ENCODE measurements around the gene CDON. TPM values are rescaled to one million over a fixed set of nuclear protein-coding genes. Genes with fewer than 3 reads are reported as not detected.

CDON gene
- total and polyA plus RNA-seq, 8 donors = 0.31 to 80.8 (median 21.2) TPM

DNA sequence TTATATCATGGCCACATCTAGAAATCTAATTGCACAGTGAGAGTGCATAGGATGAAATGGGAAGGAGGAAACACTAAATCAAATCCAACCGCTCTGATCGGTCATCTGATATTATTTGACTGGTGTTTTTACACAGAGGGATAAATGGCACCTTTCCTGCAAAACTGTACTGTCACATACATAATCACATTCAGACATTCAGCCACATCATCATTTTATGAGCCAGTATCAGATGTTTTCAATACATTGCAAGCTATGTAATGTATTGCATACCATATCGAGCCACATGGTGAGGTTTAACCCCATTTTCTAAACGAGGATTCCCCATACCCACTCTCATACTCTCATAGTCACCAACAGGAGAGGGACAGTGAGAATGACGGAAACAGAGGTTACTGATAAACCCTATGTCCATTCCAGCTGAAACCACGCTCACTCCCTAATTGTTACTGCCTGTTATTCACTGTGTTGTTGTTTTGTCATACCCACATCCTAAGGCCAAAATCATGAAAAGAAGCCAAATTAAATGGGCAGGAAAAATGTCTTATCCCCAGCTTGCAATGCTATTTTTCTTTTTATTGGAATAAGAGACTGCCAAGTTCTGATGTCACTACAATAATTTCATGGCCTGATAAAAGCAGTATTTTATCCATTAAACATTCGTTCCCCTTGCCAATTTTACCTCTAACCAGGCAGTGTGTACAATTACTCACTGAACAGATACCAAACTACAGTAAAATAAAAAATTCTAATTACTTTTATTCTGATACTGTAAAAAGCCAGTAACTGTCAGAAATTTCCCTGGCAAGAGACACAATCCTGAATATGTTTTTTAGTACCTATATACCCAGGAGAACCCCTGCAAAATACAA is 9.0 kb downstream of the CDON start:
- no peak for DNase-seq
- Histone ChIP-seq H3K27me3 (peaks cover 0 to 4% (median 0%) of the 10 kb centered on the region in 3 donors), H3K4me1 (peaks cover 0 to 30% (median 11%) of the 10 kb centered on the region in 4 donors), H3K36me3 (no peaks in the 10 kb centered on the region), H3K27ac (no peak overlapping the region), H3K9me3 (no peaks in the 10 kb centered on the region), H3K4me3 (no peak overlapping the region)
- TF ChIP-seq POLR2A (IDR thresholded peaks at IDR 0.05) = no peak
- TF ChIP-seq EP300 (IDR thresholded peaks at IDR 0.05) = no peak
- TF ChIP-seq, protein P1, sequence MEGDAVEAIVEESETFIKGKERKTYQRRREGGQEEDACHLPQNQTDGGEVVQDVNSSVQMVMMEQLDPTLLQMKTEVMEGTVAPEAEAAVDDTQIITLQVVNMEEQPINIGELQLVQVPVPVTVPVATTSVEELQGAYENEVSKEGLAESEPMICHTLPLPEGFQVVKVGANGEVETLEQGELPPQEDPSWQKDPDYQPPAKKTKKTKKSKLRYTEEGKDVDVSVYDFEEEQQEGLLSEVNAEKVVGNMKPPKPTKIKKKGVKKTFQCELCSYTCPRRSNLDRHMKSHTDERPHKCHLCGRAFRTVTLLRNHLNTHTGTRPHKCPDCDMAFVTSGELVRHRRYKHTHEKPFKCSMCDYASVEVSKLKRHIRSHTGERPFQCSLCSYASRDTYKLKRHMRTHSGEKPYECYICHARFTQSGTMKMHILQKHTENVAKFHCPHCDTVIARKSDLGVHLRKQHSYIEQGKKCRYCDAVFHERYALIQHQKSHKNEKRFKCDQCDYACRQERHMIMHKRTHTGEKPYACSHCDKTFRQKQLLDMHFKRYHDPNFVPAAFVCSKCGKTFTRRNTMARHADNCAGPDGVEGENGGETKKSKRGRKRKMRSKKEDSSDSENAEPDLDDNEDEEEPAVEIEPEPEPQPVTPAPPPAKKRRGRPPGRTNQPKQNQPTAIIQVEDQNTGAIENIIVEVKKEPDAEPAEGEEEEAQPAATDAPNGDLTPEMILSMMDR (IDR thresholded peaks at IDR 0.05) = no peak
- TF ChIP-seq POLR2AphosphoS5 (IDR thresholded peaks at IDR 0.05) = no peak
- 74 to 77% (median 75%) methylated on average over 7 of the region's 7 CpGs for WGBS, 5 donors
- intact Hi-C loops (cut with DNase I; ENCODE audit: low total_unique reads) = loop anchor here (10.0 kb wide), 1 partner anchor 129 kb away; no protein-coding TSS in a partner anchor

DNA sequence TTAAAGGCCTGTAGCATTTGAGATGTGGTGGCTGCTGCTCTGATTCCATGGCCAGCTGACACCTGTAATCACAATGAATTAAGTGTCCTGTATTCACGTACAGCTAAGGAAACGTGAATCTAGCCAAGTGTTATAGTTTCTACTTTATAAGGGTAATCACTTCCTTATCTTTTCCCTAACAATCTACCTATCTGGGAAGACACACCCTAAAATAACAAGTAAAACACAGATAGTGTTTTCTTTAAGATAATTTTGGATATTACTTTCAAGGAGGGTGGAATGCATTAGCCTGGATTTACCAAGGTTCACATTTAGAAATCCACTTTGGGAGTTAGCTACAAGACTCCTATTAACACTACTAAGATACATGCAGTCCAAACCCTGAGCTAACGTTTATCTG is 11.5 kb downstream of the CDON start:
- intact Hi-C loops (cut with DNase I; ENCODE audit: low total_unique reads) = loop anchor here (10.0 kb wide), 1 partner anchor 126 kb away; no protein-coding TSS in a partner anchor
- no peaks in the 10 kb centered on the region for H3K9me3 ChIP-seq
- H3K36me3 ChIP-seq = no peaks in the 10 kb centered on the region
- no peak overlapping the region for H3K4me3 ChIP-seq
- peaks cover 0 to 42% (median 16%) of the 10 kb centered on the region in 4 donors for H3K4me1 ChIP-seq
- H3K27ac ChIP-seq = no peak overlapping the region
- no peak for TF ChIP-seq POLR2AphosphoS5 (IDR thresholded peaks at IDR 0.05)
- TF ChIP-seq EP300 (IDR thresholded peaks at IDR 0.05) = no peak
- no peak for TF ChIP-seq POLR2A (IDR thresholded peaks at IDR 0.05)
- TF ChIP-seq, protein P1 (IDR thresholded peaks at IDR 0.05) = no peak
- 24 to 47% (median 36%) methylated on average over 3 of the region's 3 CpGs for WGBS, 5 donors
- H3K27me3 ChIP-seq = peaks cover 0 to 3% (median 0%) of the 10 kb centered on the region in 3 donors
- DNase-seq = no peak

DNA sequence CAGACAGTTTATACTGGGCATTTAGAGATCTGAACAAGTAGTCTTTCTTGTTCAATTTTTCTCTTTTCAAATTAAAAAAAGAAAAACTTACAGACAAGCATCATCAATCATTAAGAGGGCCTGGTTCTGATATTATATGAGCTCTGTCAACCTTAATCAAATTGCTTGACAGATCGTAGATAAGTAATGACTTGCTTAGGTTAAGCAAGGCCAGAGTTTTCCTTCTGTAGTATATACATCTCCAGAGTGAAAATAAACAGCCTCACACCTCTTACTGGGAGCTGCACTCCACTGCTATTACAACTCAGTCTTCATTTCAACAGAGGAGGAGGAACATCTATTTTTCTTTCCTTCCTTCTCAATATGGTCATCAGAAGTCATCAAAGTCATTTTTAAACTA is 13.5 kb downstream of the CDON start:
- TF ChIP-seq, protein P1 (IDR thresholded peaks at IDR 0.05) = no peak
- TF ChIP-seq EP300 (IDR thresholded peaks at IDR 0.05) = no peak
- TF ChIP-seq POLR2A (IDR thresholded peaks at IDR 0.05) = no peak
- no peak for TF ChIP-seq POLR2AphosphoS5 (IDR thresholded peaks at IDR 0.05)

DNA sequence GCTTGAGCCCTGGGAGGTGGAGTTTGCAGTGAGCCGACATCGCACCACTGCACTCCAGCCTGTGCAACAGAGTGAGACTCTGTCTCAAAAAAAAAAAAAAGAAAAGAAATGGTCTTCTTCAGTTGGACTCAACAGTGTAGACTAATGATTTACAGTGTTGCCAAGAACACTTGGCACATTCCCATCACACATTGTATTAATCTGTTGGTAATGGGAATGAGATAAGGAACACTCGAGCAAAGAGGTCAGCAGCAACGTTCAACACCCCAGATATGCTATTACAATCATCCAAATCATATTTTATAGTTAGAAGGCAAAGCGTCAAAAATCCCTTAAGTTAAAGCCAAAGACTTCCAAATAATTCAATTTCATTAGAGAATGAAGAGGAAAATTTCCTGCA is 14.5 kb downstream of the CDON start:
- TF ChIP-seq POLR2A (IDR thresholded peaks at IDR 0.05) (no peak), EP300 (IDR thresholded peaks at IDR 0.05) (no peak), POLR2AphosphoS5 (IDR thresholded peaks at IDR 0.05) (no peak)
- TF ChIP-seq, protein P1 (IDR thresholded peaks at IDR 0.05) = no peak
- Histone ChIP-seq H3K27ac (no peak overlapping the region), H3K4me3 (no peak overlapping the region), H3K9me3 (no peaks in the 10 kb centered on the region), H3K36me3 (peaks cover 0 to 4% (median 0%) of the 10 kb centered on the region in 4 donors), H3K4me1 (peaks cover 0 to 36% (median 16%) of the 10 kb centered on the region in 4 donors), H3K27me3 (no peaks in the 10 kb centered on the region)
- 39 to 62% (median 42%) methylated on average over 5 of the region's 5 CpGs for WGBS, 5 donors
- peak in 1 of 2 donors; percentile 47 for DNase-seq
- intact Hi-C loops (cut with DNase I; ENCODE audit: low total_unique reads) = no loop called here

More for the DNA sequence above, 13.5 kb downstream of the CDON start:
- WGBS, 5 donors = 30 to 44% (median 40%) methylated on average over 1 of the region's 1 CpG
- no peaks in the 10 kb centered on the region for H3K27me3 ChIP-seq
- peaks cover 0 to 42% (median 16%) of the 10 kb centered on the region in 4 donors for H3K4me1 ChIP-seq
- no peaks in the 10 kb centered on the region for H3K9me3 ChIP-seq
- H3K4me3 ChIP-seq = no peak overlapping the region
- peaks cover 0 to 4% (median 0%) of the 10 kb centered on the region in 4 donors for H3K36me3 ChIP-seq
- DNase-seq = no peak
- intact Hi-C loops (cut with DNase I; ENCODE audit: low total_unique reads) = no loop called here
- H3K27ac ChIP-seq = no peak overlapping the region
